DND-41 (cell line): ENCODE measurements around the gene COL15A1.
A peak's percentile ranks its signal among the peaks of the same experiment; 100 is the strongest.

Source experiments
- ATAC-seq: fragments of 200-7000 bp; cut with Tn5 transposase; 3 replicates; pipeline ENCODE4 v1.9.1; 2021; ENCODE audit warnings: low read depth; ENCODE audit not compliant: insufficient read depth
- DNase-seq: peaks from one replicate; pipeline ENCODE4 v3.0.0-alpha.2; 2020
- H2AFZ ChIP-seq: 2 replicates; pipeline ENCODE4 v1.6.0; 2012; ENCODE audit warnings: low read depth, low read length
- H3K27ac ChIP-seq: 2 replicates; pipeline ENCODE4 v1.5.1; 2012; ENCODE audit warnings: low read length, inconsistent platforms
- H3K27me3 ChIP-seq: fragments of 200-600 bp; sonication (generic); 2 replicates; pipeline ENCODE4 v1.6.0; 2012; ENCODE audit warnings: low read length, mild to moderate bottlenecking, inconsistent platforms; ENCODE audit not compliant: insufficient read depth, poor library complexity
- H3K36me3 ChIP-seq: 2 replicates; pipeline ENCODE4 v1.5.1; 2012; ENCODE audit warnings: low read length, inconsistent platforms; ENCODE audit not compliant: insufficient read depth
- H3K4me1 ChIP-seq: 2 replicates; pipeline ENCODE4 v1.5.1; 2012; ENCODE audit warnings: mild to moderate bottlenecking, low read length; ENCODE audit not compliant: insufficient read depth
- H3K4me2 ChIP-seq: 2 replicates; pipeline ENCODE4 v1.6.0; 2012; ENCODE audit warnings: mild to moderate bottlenecking, moderate library complexity, low read length, inconsistent platforms; ENCODE audit not compliant: insufficient read depth
- H3K4me3 ChIP-seq, 2 experiments: fragments of 200-600 bp in 1 of 2; shearing (Covaris generic) in 1 of 2; 2 replicates each; pipeline ENCODE4 v1.5.1; 2012 to 2016; ENCODE audit warnings: inconsistent platforms in 2 of 2, low read length in 2 of 2, mild to moderate bottlenecking in 2 of 2, low read depth in 1 of 2, moderate library complexity in 1 of 2
- H3K79me2 ChIP-seq: 2 replicates; pipeline ENCODE4 v1.6.0; 2012; ENCODE audit warnings: low read length, inconsistent platforms; ENCODE audit not compliant: insufficient read depth
- H3K9ac ChIP-seq: 2 replicates; pipeline ENCODE4 v1.6.0; 2012; ENCODE audit warnings: low read depth, mild to moderate bottlenecking, inconsistent platforms, low read length, moderate library complexity
- H3K9me3 ChIP-seq: 2 replicates; pipeline ENCODE4 v1.5.1; 2012; ENCODE audit warnings: low read length, moderate library complexity, mild to moderate bottlenecking, inconsistent platforms; ENCODE audit not compliant: insufficient read depth, severe bottlenecking
- H4K20me1 ChIP-seq: 2 replicates; pipeline ENCODE4 v1.6.0; 2012; ENCODE audit warnings: low read length; ENCODE audit not compliant: insufficient read depth
- EZH2 ChIP-seq: IDR thresholded peaks from 3 replicates; pipeline ENCODE4 v1.6.1; 2012; ENCODE audit warnings: borderline replicate concordance, low read depth, mild to moderate bottlenecking, moderate library complexity, low read length, inconsistent platforms; ENCODE audit not compliant: severe bottlenecking
- TF ChIP-seq, protein P1 (sequence below): IDR thresholded peaks from 2 replicates; pipeline ENCODE4 v1.5.1; 2012; ENCODE audit warnings: borderline replicate concordance, low read length, moderate library complexity, mild to moderate bottlenecking; ENCODE audit not compliant: poor library complexity, severe bottlenecking; ENCODE audit errors: extremely low read depth

Gene COL15A1

GRCh38 chr9:99104459-99105151 is 160.9 kb downstream of the COL15A1 start, which contains the start of gene TGFBR1:
Gene TGFBR1 (plus strand): TSS chr9:99105113. CDS start chr9:99105206, 93 bp downstream.
- Histone ChIP-seq H3K27me3 (no peaks in the 10 kb centered on the region), H3K4me3 (peak within 1 kb of the TSS; percentile 65 to 81; a peak in 3 of 4 replicates), H3K4me1 (peaks cover 54% of the 10 kb centered on the region), H3K4me2 (peak within 1 kb of the TSS; percentile 85), H3K79me2 (peaks cover 42% of the 10 kb centered on the region), H2AFZ (peak within 1 kb of the TSS; percentile 89), H3K36me3 (no peaks in the 10 kb centered on the region), H4K20me1 (peaks cover 14% of the 10 kb centered on the region; the same call in 1 of the 2 replicates), H3K9me3 (no peaks in the 10 kb centered on the region), H3K27ac (peak within 1 kb of the TSS; percentile 61), H3K9ac (peak within 1 kb of the TSS; percentile 82)
- no peak for TF ChIP-seq EZH2
- TF ChIP-seq, protein P1, sequence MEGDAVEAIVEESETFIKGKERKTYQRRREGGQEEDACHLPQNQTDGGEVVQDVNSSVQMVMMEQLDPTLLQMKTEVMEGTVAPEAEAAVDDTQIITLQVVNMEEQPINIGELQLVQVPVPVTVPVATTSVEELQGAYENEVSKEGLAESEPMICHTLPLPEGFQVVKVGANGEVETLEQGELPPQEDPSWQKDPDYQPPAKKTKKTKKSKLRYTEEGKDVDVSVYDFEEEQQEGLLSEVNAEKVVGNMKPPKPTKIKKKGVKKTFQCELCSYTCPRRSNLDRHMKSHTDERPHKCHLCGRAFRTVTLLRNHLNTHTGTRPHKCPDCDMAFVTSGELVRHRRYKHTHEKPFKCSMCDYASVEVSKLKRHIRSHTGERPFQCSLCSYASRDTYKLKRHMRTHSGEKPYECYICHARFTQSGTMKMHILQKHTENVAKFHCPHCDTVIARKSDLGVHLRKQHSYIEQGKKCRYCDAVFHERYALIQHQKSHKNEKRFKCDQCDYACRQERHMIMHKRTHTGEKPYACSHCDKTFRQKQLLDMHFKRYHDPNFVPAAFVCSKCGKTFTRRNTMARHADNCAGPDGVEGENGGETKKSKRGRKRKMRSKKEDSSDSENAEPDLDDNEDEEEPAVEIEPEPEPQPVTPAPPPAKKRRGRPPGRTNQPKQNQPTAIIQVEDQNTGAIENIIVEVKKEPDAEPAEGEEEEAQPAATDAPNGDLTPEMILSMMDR = peak; percentile 23
- DNase-seq (peak; percentile 93), ATAC-seq (peak; percentile 85)

DNA sequence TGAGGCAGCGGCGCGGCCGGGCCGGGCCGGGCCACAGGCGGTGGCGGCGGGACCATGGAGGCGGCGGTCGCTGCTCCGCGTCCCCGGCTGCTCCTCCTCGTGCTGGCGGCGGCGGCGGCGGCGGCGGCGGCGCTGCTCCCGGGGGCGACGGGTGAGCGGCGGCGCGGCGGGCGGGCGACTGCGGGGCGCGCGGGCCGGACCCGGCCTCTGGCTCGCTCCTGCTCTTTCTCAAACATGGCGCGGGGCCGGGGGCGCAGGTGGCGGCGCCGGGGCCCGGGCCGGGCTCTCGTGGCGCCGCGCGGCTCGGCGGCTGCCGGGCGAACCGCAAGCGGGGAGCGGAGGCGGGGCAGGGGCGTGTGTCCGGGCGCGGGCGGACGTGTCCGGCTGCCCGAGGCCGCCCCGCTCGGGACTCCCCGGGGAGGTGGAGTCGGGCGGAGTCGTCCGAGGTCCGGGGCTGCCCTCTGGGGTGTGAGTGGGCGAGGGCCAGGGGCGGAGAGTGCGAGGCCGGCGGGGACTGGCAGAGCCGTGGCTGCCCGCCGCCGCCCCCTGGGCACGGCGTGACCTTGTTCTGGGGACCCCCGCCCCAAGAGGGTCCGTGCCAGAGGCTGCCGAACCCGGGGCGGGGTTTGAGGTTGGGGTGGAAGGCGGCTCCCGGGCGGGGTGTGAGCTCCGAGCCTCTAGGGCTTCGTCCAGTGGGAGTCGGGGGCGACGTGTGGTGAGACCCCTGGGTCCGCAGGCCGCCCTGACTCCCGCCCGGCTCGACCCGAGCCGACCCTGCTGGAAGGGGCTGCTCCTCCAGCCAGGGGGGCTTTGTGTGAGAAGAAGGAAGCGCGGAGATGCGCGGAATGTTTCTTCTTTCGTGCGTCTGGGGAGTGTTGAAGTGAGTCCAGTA is 161.7 kb downstream of the COL15A1 start:
- H3K4me2 ChIP-seq = peak overlapping the region; percentile 85
- no peaks in the 10 kb centered on the region for H3K27me3 ChIP-seq
- H3K36me3 ChIP-seq = no peaks in the 10 kb centered on the region
- DNase-seq (peak; percentile 49), ATAC-seq (peak; percentile 15; the same call in 1 of the 3 replicates)
- peak overlapping the region; percentile 65 to 81; a peak in 3 of 4 replicates for H3K4me3 ChIP-seq
- H2AFZ ChIP-seq = peak overlapping the region; percentile 78
- no peaks in the 10 kb centered on the region for H3K9me3 ChIP-seq
- TF ChIP-seq, protein P1 = no peak
- no peak for TF ChIP-seq EZH2
- H3K9ac ChIP-seq = peak overlapping the region; percentile 82
- H3K79me2 ChIP-seq = peaks cover 49% of the 10 kb centered on the region
- H3K27ac ChIP-seq = no peak overlapping the region; the same call in 1 of the 2 replicates
- peaks cover 15% of the 10 kb centered on the region; the same call in 1 of the 2 replicates for H4K20me1 ChIP-seq
- peaks cover 57% of the 10 kb centered on the region for H3K4me1 ChIP-seq

- H3K36me3 ChIP-seq = no peaks in the 10 kb centered on the region
- H3K27me3 ChIP-seq = no peaks in the 10 kb centered on the region
- no peak for TF ChIP-seq EZH2
- TF ChIP-seq, protein P1 = no peak
- H3K4me3 ChIP-seq = peak overlapping the region; percentile 65 to 81; a peak in 3 of 4 replicates
- peaks cover 55% of the 10 kb centered on the region for H3K79me2 ChIP-seq
- H3K27ac ChIP-seq = no peak overlapping the region
- peaks cover 15% of the 10 kb centered on the region; the same call in 1 of the 2 replicates for H4K20me1 ChIP-seq
- peak overlapping the region; percentile 82 for H3K9ac ChIP-seq
- peak overlapping the region; percentile 78 for H2AFZ ChIP-seq
- no peaks in the 10 kb centered on the region for H3K9me3 ChIP-seq
- peak overlapping the region; percentile 85 for H3K4me2 ChIP-seq
- ATAC-seq (no peak), DNase-seq (no peak)
- H3K4me1 ChIP-seq = peaks cover 63% of the 10 kb centered on the region
Observed at GRCh38 chr9:99106044-99106375, 162.3 kb downstream of the COL15A1 start.
